ENCODE data around the gene ZNF432. TPM values are rescaled to one million over a fixed set of nuclear protein-coding genes. Genes with fewer than 3 reads are reported as not detected.

ZNF432 gene
- total and polyA plus RNA-seq, 10 of the 15 experiments (the other 5 are each of a cell fraction or from before 2014, with no cell fraction given), result 1.7 to 7.2 (median 4.3) TPM

DNA sequence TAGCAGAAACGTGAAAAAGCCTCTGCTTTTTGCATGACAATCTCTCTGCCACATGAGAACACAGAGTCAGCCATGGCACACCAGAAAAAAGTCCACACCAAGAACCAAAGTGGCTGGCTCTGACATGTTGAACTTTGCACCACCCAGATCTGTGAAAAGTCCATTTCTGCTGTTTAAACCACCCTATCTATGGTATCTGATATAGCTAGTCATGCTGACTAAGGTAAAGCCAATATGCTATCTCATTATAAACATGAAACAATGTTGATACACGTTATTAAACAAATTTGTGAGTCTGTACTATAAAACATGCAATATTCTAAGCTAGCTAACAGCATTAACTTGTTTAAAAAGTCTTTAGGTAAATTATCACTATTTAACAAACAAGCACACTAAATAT lies 21.0 kb upstream of the ZNF432 start:
- BruUV-seq (replicated peaks), result no TSS peak
- ATAC-seq, result no peak
- Histone ChIP-seq H3K79me2 (ENCODE audit: control insufficient read depth, insufficient read depth, low read length) (no peaks in the 10 kb centered on the region), H3K9me3 (replicated peaks; ENCODE audit: control insufficient read depth, insufficient read depth, low read length) (peaks cover 60% of the 10 kb centered on the region), H3K9ac (ENCODE audit: control insufficient read depth, insufficient read depth, low read length) (no peak overlapping the region), H3K4me3 (no peak overlapping the region), H3K27ac (ENCODE audit: control insufficient read depth, insufficient read depth) (no peak overlapping the region), H4K20me1 (ENCODE audit: control insufficient read depth, insufficient read depth) (no peaks in the 10 kb centered on the region), H2AFZ (ENCODE audit: control insufficient read depth, low read depth, low read length) (no peak overlapping the region), H3K4me2 (ENCODE audit: control insufficient read depth, insufficient read depth) (no peak overlapping the region), H3K4me1 (ENCODE audit: control insufficient read depth, insufficient read depth, low read length) (no peaks in the 10 kb centered on the region), H3K27me3 (replicated peaks in 1 of 2; ENCODE audit: control insufficient read depth in 2 of 2, insufficient read depth in 2 of 2, low read length in 1 of 2) (no peaks in the 10 kb centered on the region), H3K36me3 (ENCODE audit: control insufficient read depth in 2 of 2, insufficient read depth in 2 of 2, low read length in 1 of 2) (peaks cover 0 to 32% of the 10 kb centered on the region in 2 experiments)
- ChIA-PET POLR2A (no interaction called here), CTCF (no interaction called here), RAD21 (ENCODE audit: unreplicated experiment) (no interaction called here), SMC1A (ENCODE audit: uncharacterized antibody, unreplicated experiment) (no interaction called here)
- intact Hi-C loops (cut with micrococcal nuclease; ENCODE audit: unreplicated experiment), result no loop called here
- in situ Hi-C loops (cut with MboI), result no loop called here
- no peak for TF ChIP-seq ZNF24 (IDR thresholded peaks at IDR 0.05)
- no peak for TF ChIP-seq NFYA (IDR thresholded peaks at IDR 0.05; ENCODE audit: borderline replicate concordance, low read depth, low read length)
- TF ChIP-seq MEF2A (IDR thresholded peaks at IDR 0.05; ENCODE audit: insufficient read depth, low read depth, low read length), result no peak
- TF ChIP-seq YY1 (IDR thresholded peaks at IDR 0.05; ENCODE audit: low read depth, low read length), result no peak
- no peak for TF ChIP-seq BCL11A (IDR thresholded peaks at IDR 0.05; ENCODE audit: low read depth, low read length)
- TF ChIP-seq RELA (IDR thresholded peaks at IDR 0.05; ENCODE audit: borderline replicate concordance, partially characterized antibody), result no peak
- no peak for TF ChIP-seq GATAD2B (conservative IDR thresholded peaks at IDR 0.05; ENCODE audit: low read depth)
- TF ChIP-seq EP300 (IDR thresholded peaks at IDR 0.05; ENCODE audit: borderline replicate concordance in 1 of 2, control insufficient read depth in 1 of 2, low read depth in 2 of 2, low read length in 2 of 2), result no peak
- no peak for TF ChIP-seq SIX5 (IDR thresholded peaks at IDR 0.05; ENCODE audit: low read depth, low read length, severe bottlenecking)
- TF ChIP-seq, protein P1, sequence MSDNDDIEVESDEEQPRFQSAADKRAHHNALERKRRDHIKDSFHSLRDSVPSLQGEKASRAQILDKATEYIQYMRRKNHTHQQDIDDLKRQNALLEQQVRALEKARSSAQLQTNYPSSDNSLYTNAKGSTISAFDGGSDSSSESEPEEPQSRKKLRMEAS (IDR thresholded peaks at IDR 0.05; ENCODE audit: low read depth, low read length), result no peak
- no peak for TF ChIP-seq RUNX3 (IDR thresholded peaks at IDR 0.05; ENCODE audit: low read length)
- TF ChIP-seq ETV6 (conservative IDR thresholded peaks at IDR 0.05 in 1 of 2, IDR thresholded peaks at IDR 0.05 in 1 of 2; ENCODE audit: borderline replicate concordance in 1 of 2, low read depth in 1 of 2), result no peak
- no peak for TF ChIP-seq CTCF (IDR thresholded peaks at IDR 0.05 in 2 of 3, conservative IDR thresholded peaks at IDR 0.05 in 1 of 3; ENCODE audit: control insufficient read depth in 2 of 3, extremely low read depth in 1 of 3, insufficient read depth in 1 of 3, low read depth in 3 of 3, low read length in 3 of 3)
- no peak for TF ChIP-seq MEF2B (IDR thresholded peaks at IDR 0.05; ENCODE audit: partially characterized antibody, poor library complexity, severe bottlenecking)
- no peak for TF ChIP-seq SKIL (IDR thresholded peaks at IDR 0.05; ENCODE audit: low read depth, poor library complexity, severe bottlenecking)
- TF ChIP-seq SREBF2 (IDR thresholded peaks at IDR 0.05; ENCODE audit: low read length), result no peak
- no peak for TF ChIP-seq IKZF2 (IDR thresholded peaks at IDR 0.05)
- WGBS (ENCODE audit: insufficient coverage, insufficient replicate concordance, low lambda C conversion rate, missing lambda C conversion rate), result 67% methylated on average over 2 of the region's 2 CpGs
- DNase-seq (ENCODE audit: low read depth, low spot score), result no peak
- FAIRE-seq, result no peak
